ENCODE results near the gene NUCB2. TPM values are rescaled to one million over a fixed set of nuclear protein-coding genes. Genes with fewer than 3 reads are reported as not detected.

Gene NUCB2
- total and polyA plus RNA-seq, 2 donors (not counting 3 experiments of a cell fraction or from before 2014, with no cell fraction given) = 41.9 to 114 TPM

- Histone ChIP-seq H3K36me3 (ENCODE audit: control insufficient read depth in 2 of 2, extremely low read depth in 1 of 2, insufficient read depth in 2 of 2, low read length in 2 of 2) (no peaks in the 10 kb centered on the region), H4K20me1 (replicated peaks; ENCODE audit: control insufficient read depth, extremely low read depth, insufficient read depth, low read length) (no peaks in the 10 kb centered on the region), H3K9me1 (replicated peaks; ENCODE audit: control insufficient read depth, extremely low read depth, insufficient read depth, low read length) (no peaks in the 10 kb centered on the region), H3K4me2 (ENCODE audit: insufficient read depth, low read length) (no peak overlapping the region), H3K4me3 (replicated peaks in 1 of 3; ENCODE audit: insufficient read depth in 1 of 3, low read depth in 1 of 3, low read length in 3 of 3) (no peak overlapping the region), H3K9me3 (replicated peaks; ENCODE audit: control insufficient read depth, insufficient read depth, low read length) (no peaks in the 10 kb centered on the region), H3K9ac (replicated peaks; ENCODE audit: extremely low read depth, insufficient read depth, low read length) (no peak overlapping the region), H2AFZ (ENCODE audit: low read depth, low read length) (no peak overlapping the region), H3K4me1 (ENCODE audit: control insufficient read depth, extremely low read depth, insufficient read depth, low read length) (peaks cover 10% of the 10 kb centered on the region), H3K27me3 (ENCODE audit: control insufficient read depth in 2 of 2, insufficient read depth in 2 of 2, low read length in 2 of 2) (no peaks in the 10 kb centered on the region), H3K27ac (ENCODE audit: insufficient read depth, low read depth, low read length) (no peak overlapping the region), H3K79me2 (ENCODE audit: control insufficient read depth, insufficient read depth, low read length) (peaks cover 8% of the 10 kb centered on the region)
- DNase-seq (ENCODE audit: low read depth, low spot score) (no peak), FAIRE-seq (no peak)
- dilution Hi-C loops (cut with MboI; ENCODE audit: extremely low pct_ligation_motif_present, low sequenced_read_pairs) = no loop called here
- TF ChIP-seq FOS (IDR thresholded peaks at IDR 0.05; ENCODE audit: borderline replicate concordance, insufficient read depth, low read length) (no peak), POLR2A (IDR thresholded peaks at IDR 0.05; ENCODE audit: low read depth, low read length) (no peak), EZH2 (IDR thresholded peaks at IDR 0.05; ENCODE audit: borderline replicate concordance, low read depth, low read length, severe bottlenecking) (no peak), MAX (IDR thresholded peaks at IDR 0.05; ENCODE audit: insufficient read depth, insufficient read length) (no peak), JUN (IDR thresholded peaks at IDR 0.05; ENCODE audit: borderline replicate concordance, insufficient read depth, insufficient read length, low read depth) (no peak), GATA2 (IDR thresholded peaks at IDR 0.05; ENCODE audit: insufficient read depth, insufficient read length, low read depth, low read length) (no peak), POLR2AphosphoS5 (IDR thresholded peaks at IDR 0.05; ENCODE audit: insufficient read depth, low read depth, low read length) (no peak), MYC (IDR thresholded peaks at IDR 0.05; ENCODE audit: low read depth, low read length) (no peak)
- TF ChIP-seq, protein P1, sequence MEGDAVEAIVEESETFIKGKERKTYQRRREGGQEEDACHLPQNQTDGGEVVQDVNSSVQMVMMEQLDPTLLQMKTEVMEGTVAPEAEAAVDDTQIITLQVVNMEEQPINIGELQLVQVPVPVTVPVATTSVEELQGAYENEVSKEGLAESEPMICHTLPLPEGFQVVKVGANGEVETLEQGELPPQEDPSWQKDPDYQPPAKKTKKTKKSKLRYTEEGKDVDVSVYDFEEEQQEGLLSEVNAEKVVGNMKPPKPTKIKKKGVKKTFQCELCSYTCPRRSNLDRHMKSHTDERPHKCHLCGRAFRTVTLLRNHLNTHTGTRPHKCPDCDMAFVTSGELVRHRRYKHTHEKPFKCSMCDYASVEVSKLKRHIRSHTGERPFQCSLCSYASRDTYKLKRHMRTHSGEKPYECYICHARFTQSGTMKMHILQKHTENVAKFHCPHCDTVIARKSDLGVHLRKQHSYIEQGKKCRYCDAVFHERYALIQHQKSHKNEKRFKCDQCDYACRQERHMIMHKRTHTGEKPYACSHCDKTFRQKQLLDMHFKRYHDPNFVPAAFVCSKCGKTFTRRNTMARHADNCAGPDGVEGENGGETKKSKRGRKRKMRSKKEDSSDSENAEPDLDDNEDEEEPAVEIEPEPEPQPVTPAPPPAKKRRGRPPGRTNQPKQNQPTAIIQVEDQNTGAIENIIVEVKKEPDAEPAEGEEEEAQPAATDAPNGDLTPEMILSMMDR (IDR thresholded peaks at IDR 0.05; ENCODE audit: extremely low read depth in 1 of 2, insufficient read depth in 1 of 2, low read depth in 1 of 2, low read length in 2 of 2) = no peak
- ChIA-PET POLR2A (no interaction called here), CTCF (interaction anchor here (1.5 kb wide), 1 partner anchor 42 kb away, joined by 3 read pairs; no protein-coding TSS in a partner anchor)
- BruUV-seq (replicated peaks) = no TSS peak
- intact Hi-C loops (cut with micrococcal nuclease) = no loop called here
Observed at GRCh38 chr11:17272801-17273200, 3.7 kb upstream of the NUCB2 start.
